Measurements from ENCODE around the gene IQSEC3.
A peak's percentile ranks its signal among the peaks of the same experiment; 100 is the strongest.

The IQSEC3 gene

DNA sequence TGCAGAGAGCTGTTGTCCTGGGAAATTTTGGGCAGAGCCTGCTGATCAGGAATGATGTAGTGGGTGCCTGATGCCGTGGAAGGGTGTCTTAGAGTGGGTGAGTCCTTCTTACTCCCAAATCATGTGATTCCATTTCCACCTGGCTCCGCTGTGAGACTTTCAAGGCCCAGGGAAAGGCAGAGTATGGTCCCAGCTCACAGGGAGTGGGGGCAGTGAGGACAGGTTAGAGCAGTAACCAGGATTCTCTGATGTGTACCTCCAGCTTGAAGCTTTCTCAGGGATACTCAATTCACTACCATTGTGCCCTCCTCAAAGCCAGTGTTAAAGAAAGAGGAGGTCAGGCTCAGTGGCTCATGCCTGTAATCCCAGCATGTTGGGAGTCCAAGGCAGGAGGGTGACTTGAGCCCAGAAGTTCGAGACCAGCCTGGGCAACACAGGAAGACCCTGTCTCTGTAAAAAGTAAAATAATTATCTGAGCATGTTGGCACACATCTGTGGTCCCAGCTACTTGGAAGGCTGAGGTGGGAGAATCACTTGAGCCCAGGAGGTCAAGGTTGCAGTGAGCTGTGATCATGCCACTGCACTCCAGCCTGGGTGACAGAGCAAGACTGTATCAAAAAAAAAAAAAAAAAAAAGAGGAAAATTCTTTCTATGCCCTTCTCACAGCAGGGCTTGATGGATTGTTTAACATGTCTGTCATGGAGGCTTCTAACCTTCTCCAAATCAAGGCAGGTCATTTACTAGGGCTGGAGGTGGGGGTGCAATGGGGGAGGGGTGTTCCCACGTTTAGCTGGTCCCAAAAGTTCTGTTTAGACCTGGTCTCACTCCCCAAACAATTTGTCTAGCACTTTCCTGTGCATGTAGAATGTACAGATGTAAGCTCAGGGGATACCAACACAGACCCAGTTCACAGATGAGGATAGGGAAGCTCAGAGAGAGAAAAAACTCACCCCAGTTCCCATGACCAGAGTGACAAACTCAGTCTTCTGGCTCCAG lies 12.5 kb upstream of the IQSEC3 start:
- H2BK120ac ChIP-seq (ENCODE audit: low read depth, low read length), result no peak overlapping the region
- H3K79me1 ChIP-seq (ENCODE audit: low read length), result no peaks in the 10 kb centered on the region
- no peak overlapping the region for H3K4me2 ChIP-seq (ENCODE audit: low read length)
- no peak overlapping the region for H3K56ac ChIP-seq (ENCODE audit: low read length)
- no peak overlapping the region for H2AK5ac ChIP-seq (ENCODE audit: low read length)
- no peak overlapping the region for H2BK5ac ChIP-seq (ENCODE audit: low read length)
- no peak for DNase-seq
- H3K27ac ChIP-seq (ENCODE audit: low read depth, low read length), result no peak overlapping the region
- H4K5ac ChIP-seq (ENCODE audit: low read length), result no peak overlapping the region
- H3K4me3 ChIP-seq (ENCODE audit: low read length), result no peak overlapping the region
- no peak overlapping the region for H3K4ac ChIP-seq (ENCODE audit: low read depth, low read length)
- no peaks in the 10 kb centered on the region for H3K36me3 ChIP-seq (ENCODE audit: control insufficient read depth, insufficient read depth, low read length)
- no peaks in the 10 kb centered on the region for H3K4me1 ChIP-seq (ENCODE audit: control insufficient read depth, low read depth, low read length)
- H4K8ac ChIP-seq (ENCODE audit: low read depth, low read length), result no peak overlapping the region
- WGBS (ENCODE audit: extremely low coverage, insufficient coverage, low lambda C conversion rate), result no CpG with 5 or more reads among the region's 4 CpGs
- no peaks in the 10 kb centered on the region for H3K27me3 ChIP-seq (ENCODE audit: insufficient read depth, low read length, poor library complexity)
- no peak overlapping the region for H3K23ac ChIP-seq (ENCODE audit: low read length)
- H3K79me2 ChIP-seq (ENCODE audit: control insufficient read depth, insufficient read depth, low read length), result no peaks in the 10 kb centered on the region
- no peak overlapping the region for H3K9ac ChIP-seq (ENCODE audit: low read length)
- H2BK15ac ChIP-seq (replicated peaks; ENCODE audit: low read depth), result no peak overlapping the region
- H3K18ac ChIP-seq (ENCODE audit: low read length), result no peak overlapping the region

GRCh38 chr12:54750-55535 lies 11.6 kb upstream of the IQSEC3 start:
- Histone ChIP-seq H3K18ac (ENCODE audit: low read length) (no peak overlapping the region), H3K79me1 (ENCODE audit: low read length) (no peaks in the 10 kb centered on the region), H2BK15ac (replicated peaks; ENCODE audit: low read depth) (no peak overlapping the region), H3K23ac (ENCODE audit: low read length) (no peak overlapping the region), H3K27ac (ENCODE audit: low read depth, low read length) (no peak overlapping the region), H3K36me3 (ENCODE audit: control insufficient read depth, insufficient read depth, low read length) (no peaks in the 10 kb centered on the region), H2BK120ac (ENCODE audit: low read depth, low read length) (no peak overlapping the region), H2BK5ac (ENCODE audit: low read length) (no peak overlapping the region), H3K4me2 (ENCODE audit: low read length) (no peak overlapping the region), H3K79me2 (ENCODE audit: control insufficient read depth, insufficient read depth, low read length) (no peaks in the 10 kb centered on the region), H2AK5ac (ENCODE audit: low read length) (no peak overlapping the region), H3K4me1 (ENCODE audit: control insufficient read depth, low read depth, low read length) (no peaks in the 10 kb centered on the region), H3K27me3 (ENCODE audit: insufficient read depth, low read length, poor library complexity) (no peaks in the 10 kb centered on the region), H4K5ac (ENCODE audit: low read length) (no peak overlapping the region), H4K8ac (ENCODE audit: low read depth, low read length) (no peak overlapping the region), H3K56ac (ENCODE audit: low read length) (no peak overlapping the region), H3K4ac (ENCODE audit: low read depth, low read length) (no peak overlapping the region), H3K4me3 (ENCODE audit: low read length) (no peak overlapping the region), H3K9ac (ENCODE audit: low read length) (no peak overlapping the region)
- WGBS (ENCODE audit: extremely low coverage, insufficient coverage, low lambda C conversion rate), result no CpG with 5 or more reads among the region's 13 CpGs
- no peak for DNase-seq

GRCh38 chr12:56683-57346 lies 9.8 kb upstream of the IQSEC3 start:
- Histone ChIP-seq H3K4ac (ENCODE audit: low read depth, low read length) (no peak overlapping the region), H3K36me3 (ENCODE audit: control insufficient read depth, insufficient read depth, low read length) (no peaks in the 10 kb centered on the region), H3K27ac (ENCODE audit: low read depth, low read length) (no peak overlapping the region), H4K5ac (ENCODE audit: low read length) (no peak overlapping the region), H3K23ac (ENCODE audit: low read length) (no peak overlapping the region), H2BK5ac (ENCODE audit: low read length) (no peak overlapping the region), H3K56ac (ENCODE audit: low read length) (no peak overlapping the region), H3K4me1 (ENCODE audit: control insufficient read depth, low read depth, low read length) (no peaks in the 10 kb centered on the region), H2BK120ac (ENCODE audit: low read depth, low read length) (no peak overlapping the region), H4K8ac (ENCODE audit: low read depth, low read length) (no peak overlapping the region), H3K4me2 (ENCODE audit: low read length) (no peak overlapping the region), H3K79me1 (ENCODE audit: low read length) (no peaks in the 10 kb centered on the region), H3K79me2 (ENCODE audit: control insufficient read depth, insufficient read depth, low read length) (no peaks in the 10 kb centered on the region), H3K27me3 (ENCODE audit: insufficient read depth, low read length, poor library complexity) (no peaks in the 10 kb centered on the region), H3K4me3 (ENCODE audit: low read length) (no peak overlapping the region), H2BK15ac (replicated peaks; ENCODE audit: low read depth) (no peak overlapping the region), H2AK5ac (ENCODE audit: low read length) (no peak overlapping the region), H3K18ac (ENCODE audit: low read length) (no peak overlapping the region), H3K9ac (ENCODE audit: low read length) (no peak overlapping the region)
- WGBS (ENCODE audit: extremely low coverage, insufficient coverage, low lambda C conversion rate), result no CpG with 5 or more reads among the region's 7 CpGs
- peak; percentile 34 for DNase-seq

DNA sequence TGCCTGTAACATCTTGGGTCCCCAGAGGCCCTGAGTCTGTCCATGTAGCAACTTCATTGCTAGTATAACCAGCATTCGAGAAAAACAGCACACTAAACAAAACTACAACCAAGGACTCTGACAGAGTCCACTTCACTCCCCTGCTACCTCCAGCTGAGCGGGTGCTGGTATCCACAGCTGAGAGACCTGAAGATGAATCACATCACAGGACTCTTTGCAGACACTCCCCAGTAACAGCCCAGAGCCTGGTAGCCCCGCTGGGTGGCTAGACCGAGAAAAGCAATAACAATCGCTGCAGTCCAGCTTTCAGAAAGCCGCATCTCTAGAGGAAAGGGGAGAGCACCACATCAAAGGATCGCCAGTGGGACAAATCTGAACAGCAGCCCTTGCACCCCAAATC lies 9.0 kb upstream of the IQSEC3 start:
- no peaks in the 10 kb centered on the region for H3K4me1 ChIP-seq (ENCODE audit: control insufficient read depth, low read depth, low read length)
- H3K27me3 ChIP-seq (ENCODE audit: insufficient read depth, low read length, poor library complexity), result no peaks in the 10 kb centered on the region
- H3K27ac ChIP-seq (ENCODE audit: low read depth, low read length), result no peak overlapping the region
- WGBS (ENCODE audit: extremely low coverage, insufficient coverage, low lambda C conversion rate), result no CpG with 5 or more reads among the region's 7 CpGs
- H3K18ac ChIP-seq (ENCODE audit: low read length), result no peak overlapping the region
- no peaks in the 10 kb centered on the region for H3K79me1 ChIP-seq (ENCODE audit: low read length)
- no peak overlapping the region for H4K5ac ChIP-seq (ENCODE audit: low read length)
- H3K4ac ChIP-seq (ENCODE audit: low read depth, low read length), result no peak overlapping the region
- no peaks in the 10 kb centered on the region for H3K79me2 ChIP-seq (ENCODE audit: control insufficient read depth, insufficient read depth, low read length)
- H4K8ac ChIP-seq (ENCODE audit: low read depth, low read length), result no peak overlapping the region
- H3K4me2 ChIP-seq (ENCODE audit: low read length), result no peak overlapping the region
- H3K56ac ChIP-seq (ENCODE audit: low read length), result no peak overlapping the region
- no peak overlapping the region for H3K23ac ChIP-seq (ENCODE audit: low read length)
- H2AK5ac ChIP-seq (ENCODE audit: low read length), result no peak overlapping the region
- H2BK5ac ChIP-seq (ENCODE audit: low read length), result no peak overlapping the region
- no peak for DNase-seq
- no peak overlapping the region for H3K9ac ChIP-seq (ENCODE audit: low read length)
- H3K4me3 ChIP-seq (ENCODE audit: low read length), result no peak overlapping the region
- no peak overlapping the region for H2BK120ac ChIP-seq (ENCODE audit: low read depth, low read length)
- H3K36me3 ChIP-seq (ENCODE audit: control insufficient read depth, insufficient read depth, low read length), result no peaks in the 10 kb centered on the region
- no peak overlapping the region for H2BK15ac ChIP-seq (replicated peaks; ENCODE audit: low read depth)

DNA sequence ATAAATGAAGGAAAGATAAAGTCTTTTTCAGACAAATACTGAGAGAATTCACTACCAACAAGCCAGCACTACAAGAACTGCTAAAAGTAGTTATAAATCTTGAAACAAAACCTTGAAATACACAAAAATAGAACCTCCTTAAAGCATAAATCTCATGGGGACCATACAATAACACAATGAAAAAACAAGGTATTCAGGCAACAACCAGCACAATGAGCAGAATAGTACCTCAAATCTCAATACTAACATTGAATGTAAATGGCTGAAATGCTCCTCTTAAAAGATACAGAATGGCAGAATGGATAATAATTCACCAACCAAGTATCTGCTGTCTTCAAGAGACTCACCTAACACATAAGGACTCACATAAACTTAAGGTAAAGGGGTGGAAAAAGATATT lies 7.7 kb upstream of the IQSEC3 start:
- H2BK15ac ChIP-seq (replicated peaks; ENCODE audit: low read depth), result no peak overlapping the region
- no peak overlapping the region for H2BK5ac ChIP-seq (ENCODE audit: low read length)
- no peak for DNase-seq
- H3K23ac ChIP-seq (ENCODE audit: low read length), result no peak overlapping the region
- no peak overlapping the region for H3K18ac ChIP-seq (ENCODE audit: low read length)
- no peak overlapping the region for H4K8ac ChIP-seq (ENCODE audit: low read depth, low read length)
- no peaks in the 10 kb centered on the region for H3K4me1 ChIP-seq (ENCODE audit: control insufficient read depth, low read depth, low read length)
- H2AK5ac ChIP-seq (ENCODE audit: low read length), result no peak overlapping the region
- no peak overlapping the region for H3K4ac ChIP-seq (ENCODE audit: low read depth, low read length)
- no peak overlapping the region for H3K56ac ChIP-seq (ENCODE audit: low read length)
- H2BK120ac ChIP-seq (ENCODE audit: low read depth, low read length), result no peak overlapping the region
- H3K36me3 ChIP-seq (ENCODE audit: control insufficient read depth, insufficient read depth, low read length), result no peaks in the 10 kb centered on the region
- no peak overlapping the region for H3K27ac ChIP-seq (ENCODE audit: low read depth, low read length)
- H3K4me2 ChIP-seq (ENCODE audit: low read length), result no peak overlapping the region
- H3K79me1 ChIP-seq (ENCODE audit: low read length), result no peaks in the 10 kb centered on the region
- no peak overlapping the region for H3K9ac ChIP-seq (ENCODE audit: low read length)
- no peaks in the 10 kb centered on the region for H3K79me2 ChIP-seq (ENCODE audit: control insufficient read depth, insufficient read depth, low read length)
- H3K4me3 ChIP-seq (ENCODE audit: low read length), result no peak overlapping the region
- H3K27me3 ChIP-seq (ENCODE audit: insufficient read depth, low read length, poor library complexity), result no peaks in the 10 kb centered on the region
- no peak overlapping the region for H4K5ac ChIP-seq (ENCODE audit: low read length)
